A549 (cell line): ENCODE results near the gene OGFOD2. TPM values are rescaled to one million over a fixed set of nuclear protein-coding genes. Genes with fewer than 3 reads are reported as not detected.
A peak's percentile ranks its signal among the peaks of the same experiment; 100 is the strongest.

Experiments
- ATAC-seq, 2 experiments: fragments of 200-7000 bp in 1 of 2; fragments of >200 bp in 1 of 2; cut with Nextera tagmentation in 1 of 2; cut with Tn5 transposase in 1 of 2; 3 replicates each; pipeline versions ENCODE4 v1.8.0 to v1.9.1; 2018 to 2020; ENCODE audit warnings: mild to moderate bottlenecking in 1 of 2, moderate library complexity in 1 of 2
- CTCF ChIA-PET: fragments of 300-600 bp; sonication (Branson Sonifier 250); formaldehyde crosslinking; extraction: SDS; loops from one replicate; lab custom pipeline; 2021; ENCODE audit warnings: antibody characterized with exemption, inconsistent platforms; lab: Yijun Ruan, JAX
- POLR2A ChIA-PET: fragments of 350-600 bp; formaldehyde crosslinking; extraction: SDS; loops from one replicate; lab custom pipeline; 2021; ENCODE audit warnings: antibody characterized with exemption, inconsistent platforms; lab: Yijun Ruan, JAX
- DNase-seq, 2 experiments: peaks; one replicate each; pipeline versions ENCODE4 v3.0.0 to v3.0.0-alpha.2; 2011 to 2016; ENCODE audit warnings: low read depth in 1 of 2, low spot score in 1 of 2
- FAIRE-seq: peaks from 2 replicates; lab custom pipeline; 2011; peaks lifted over from hg19 to GRCh38; lab: Jason Lieb, UNC
- H3K27ac ChIP-seq, 2 experiments: fragments of >200 bp; sonication (Bioruptor Twin); formaldehyde crosslinking; 3 replicates each; pipeline ENCODE4 v1.5.1; 2016 to 2017
- H3K4me1 ChIP-seq: fragments of >200 bp; sonication (Bioruptor Twin); formaldehyde crosslinking; 3 replicates; pipeline ENCODE4 v1.6.1; 2016
- H3K4me2 ChIP-seq: fragments of >200 bp; sonication (Bioruptor Twin); formaldehyde crosslinking; 3 replicates; pipeline ENCODE4 v1.6.1; 2016
- H3K4me3 ChIP-seq: fragments of >200 bp; sonication (Bioruptor Twin); formaldehyde crosslinking; 3 replicates; pipeline ENCODE4 v1.5.1; 2016
- H3K9me3 ChIP-seq: fragments of >200 bp; sonication (Bioruptor Twin); formaldehyde crosslinking; 3 replicates; pipeline ENCODE4 v1.6.1; 2016
- CHD2 ChIP-seq: fragments of 150-350 bp; IDR thresholded peaks from 2 replicates; pipeline ENCODE4 v1.6.1; 2014; ENCODE audit warnings: low read length; ENCODE audit not compliant: partially characterized antibody
- EHMT2 ChIP-seq: fragments of 200-600 bp; sonication (generic); IDR thresholded peaks from 2 replicates; pipeline ENCODE4 v1.6.1; 2016; ENCODE audit warnings: antibody characterized with exemption, low read depth, mild to moderate bottlenecking, moderate library complexity
- EP300 ChIP-seq, 2 experiments: fragments of >200 bp; sonication (Bioruptor Twin); formaldehyde crosslinking; IDR thresholded peaks; 2 replicates in 1 of 2; 3 replicates in 1 of 2; pipeline ENCODE4 v1.6.1; 2016 to 2017
- FOSB ChIP-seq: fragments of 250-450 bp; sonication (Bioruptor Pico); IDR thresholded peaks from 2 replicates; pipeline ENCODE4 v1.5.0; 2020; ENCODE audit warnings: mild to moderate bottlenecking, moderate library complexity
- JUNB ChIP-seq: fragments of >200 bp; sonication (Bioruptor Twin); formaldehyde crosslinking; IDR thresholded peaks from 2 replicates; pipeline ENCODE4 v1.6.1; 2016
- MAX ChIP-seq: IDR thresholded peaks from 2 replicates; pipeline ENCODE4 v1.6.1; 2012
- MAZ ChIP-seq: fragments of 150-350 bp; IDR thresholded peaks from 2 replicates; pipeline ENCODE4 v1.6.1; 2014; ENCODE audit warnings: antibody characterized with exemption, low read depth, low read length, borderline replicate concordance
- RCOR1 ChIP-seq: fragments of 150-350 bp; IDR thresholded peaks from 2 replicates; pipeline ENCODE4 v1.6.1; 2014; ENCODE audit warnings: antibody characterized with exemption, low read length, low read depth
- SMC3 ChIP-seq: fragments of >200 bp; sonication (Bioruptor Twin); formaldehyde crosslinking; IDR thresholded peaks from 3 replicates; pipeline ENCODE4 v1.6.1; 2018; ENCODE audit warnings: inconsistent platforms
- ZNF302 ChIP-seq: fragments of 250-450 bp; sonication (Bioruptor Pico); IDR thresholded peaks from 2 replicates; pipeline ENCODE4 v1.9.0; 2021; ENCODE audit warnings: inconsistent platforms, mild to moderate bottlenecking, moderate library complexity
- WGBS: methylation state at CpG from one replicate; pipeline ENCODE4 v1.1.6; 2017; ENCODE audit errors: missing lambda C conversion rate; 5-methylcytosine and 5-hydroxymethylcytosine counted together
- polyA plus RNA-seq, 4 experiments: library from polyadenylated mRNA; depleted of rRNA in 3 of 4; stranded (reverse); fragments of >200 nt; fragmentation: RNase III in 1 of 4; extraction: RNeasy Plus Mini Kit Qiagen cat#74134 plus additional on column Dnase treatment in 1 of 4; gene quantifications; 2 replicates in 3 of 4; 3 replicates in 1 of 4; pipeline ENCODE4 v1.2.3, GENCODE V29; 2011 to 2017
- TF ChIP-seq, protein P1 (sequence below): fragments of 200-600 bp; sonication (generic); IDR thresholded peaks from 2 replicates; pipeline ENCODE4 v1.6.1; 2016; ENCODE audit warnings: antibody characterized with exemption, mild to moderate bottlenecking, moderate library complexity
- TF ChIP-seq, protein P2 (sequence below): fragments of >200 bp; sonication (Bioruptor Twin); formaldehyde crosslinking; IDR thresholded peaks from 3 replicates; pipeline ENCODE4 v1.6.1; 2016

Gene OGFOD2
- polyA plus RNA-seq, 2 of the 4 experiments (the other 2 are of a cell fraction): 11.0 to 18.2 TPM

- Histone ChIP-seq H3K4me2 (no peak overlapping the region), H3K4me3 (no peak overlapping the region), H3K9me3 (no peaks in the 10 kb centered on the region), H3K4me1 (peaks cover 11% of the 10 kb centered on the region), H3K27ac (no peak overlapping the region)
- DNase-seq (no peak), ATAC-seq (no peak), FAIRE-seq (no peak)
- POLR2A ChIA-PET: no interaction called here
- TF ChIP-seq MAX: no peak
- TF ChIP-seq, protein P1, sequence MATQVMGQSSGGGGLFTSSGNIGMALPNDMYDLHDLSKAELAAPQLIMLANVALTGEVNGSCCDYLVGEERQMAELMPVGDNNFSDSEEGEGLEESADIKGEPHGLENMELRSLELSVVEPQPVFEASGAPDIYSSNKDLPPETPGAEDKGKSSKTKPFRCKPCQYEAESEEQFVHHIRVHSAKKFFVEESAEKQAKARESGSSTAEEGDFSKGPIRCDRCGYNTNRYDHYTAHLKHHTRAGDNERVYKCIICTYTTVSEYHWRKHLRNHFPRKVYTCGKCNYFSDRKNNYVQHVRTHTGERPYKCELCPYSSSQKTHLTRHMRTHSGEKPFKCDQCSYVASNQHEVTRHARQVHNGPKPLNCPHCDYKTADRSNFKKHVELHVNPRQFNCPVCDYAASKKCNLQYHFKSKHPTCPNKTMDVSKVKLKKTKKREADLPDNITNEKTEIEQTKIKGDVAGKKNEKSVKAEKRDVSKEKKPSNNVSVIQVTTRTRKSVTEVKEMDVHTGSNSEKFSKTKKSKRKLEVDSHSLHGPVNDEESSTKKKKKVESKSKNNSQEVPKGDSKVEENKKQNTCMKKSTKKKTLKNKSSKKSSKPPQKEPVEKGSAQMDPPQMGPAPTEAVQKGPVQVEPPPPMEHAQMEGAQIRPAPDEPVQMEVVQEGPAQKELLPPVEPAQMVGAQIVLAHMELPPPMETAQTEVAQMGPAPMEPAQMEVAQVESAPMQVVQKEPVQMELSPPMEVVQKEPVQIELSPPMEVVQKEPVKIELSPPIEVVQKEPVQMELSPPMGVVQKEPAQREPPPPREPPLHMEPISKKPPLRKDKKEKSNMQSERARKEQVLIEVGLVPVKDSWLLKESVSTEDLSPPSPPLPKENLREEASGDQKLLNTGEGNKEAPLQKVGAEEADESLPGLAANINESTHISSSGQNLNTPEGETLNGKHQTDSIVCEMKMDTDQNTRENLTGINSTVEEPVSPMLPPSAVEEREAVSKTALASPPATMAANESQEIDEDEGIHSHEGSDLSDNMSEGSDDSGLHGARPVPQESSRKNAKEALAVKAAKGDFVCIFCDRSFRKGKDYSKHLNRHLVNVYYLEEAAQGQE: peak; percentile 40
- CTCF ChIA-PET: interaction anchor here (0.9 to 25.9 kb wide), 9 partner anchors 8 to 318 kb away, joined by 3 to 522 read pairs (median 7); partner anchors contain the start of gene ABCB9
- WGBS: 83% methylated on average over 2 of the region's 2 CpGs
These were observed 19.0 kb upstream of the OGFOD2 start for GRCh38 chr12:122956035-122956434.

DNA sequence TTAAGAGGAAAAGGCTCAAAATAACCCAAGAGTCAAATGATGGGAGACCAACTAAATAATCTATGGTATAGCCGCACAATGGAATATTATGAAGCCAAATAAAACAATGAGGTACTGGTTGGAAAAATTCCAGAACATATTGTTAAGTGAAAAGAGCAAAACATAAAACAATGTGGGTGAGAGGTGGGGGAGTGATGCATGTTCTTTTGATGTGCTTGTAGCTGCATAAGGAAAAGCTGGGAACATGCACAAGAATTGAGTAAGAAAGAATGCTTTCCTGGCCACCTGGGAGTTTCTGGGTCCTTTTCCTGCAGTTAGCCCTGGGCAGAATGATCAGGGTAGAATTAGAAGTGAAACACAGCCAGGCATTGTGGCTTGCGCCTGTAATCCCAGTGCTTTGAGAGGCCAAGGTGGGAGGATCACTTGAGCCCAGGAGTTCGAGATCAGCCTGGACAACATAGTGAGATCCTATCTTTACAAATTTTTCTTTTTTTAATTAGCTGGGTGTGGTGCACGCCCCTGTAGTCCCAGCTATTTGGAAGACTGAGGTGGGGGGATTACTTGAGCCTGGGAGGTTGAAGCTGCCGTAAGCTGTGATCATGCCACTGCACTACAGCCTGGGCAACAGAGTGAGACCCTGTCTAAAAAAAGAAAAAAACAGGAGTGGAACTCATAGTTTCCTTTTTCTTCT, 16.7 kb upstream of the OGFOD2 start:
- no peak for TF ChIP-seq CHD2
- TF ChIP-seq, protein P1: no peak
- no peak for TF ChIP-seq ZNF302 (CRISPR knock-in tag)
- TF ChIP-seq MAZ: no peak
- no peak for TF ChIP-seq EP300 (IDR thresholded peaks at IDR 0.05)
- no peak for TF ChIP-seq SMC3
- no peak for TF ChIP-seq EHMT2
- TF ChIP-seq JUNB: no peak
- CTCF ChIA-PET: interaction anchor here (0.9 to 25.9 kb wide), 5 partner anchors 82 to 280 kb away, joined by 3 to 522 read pairs (median 3); no protein-coding TSS in a partner anchor
- DNase-seq: no peak
- POLR2A ChIA-PET: no interaction called here
- no peak for FAIRE-seq
- 90% methylated on average over 5 of the region's 5 CpGs for WGBS
- ATAC-seq: no peak
- Histone ChIP-seq H3K4me3 (no peak overlapping the region), H3K4me2 (no peak overlapping the region), H3K9me3 (no peaks in the 10 kb centered on the region), H3K4me1 (0 out of 3 replicates have a peak, but pooled peaks cover 4% of the 10 kb centered on the region), H3K27ac (no peak overlapping the region)

DNA sequence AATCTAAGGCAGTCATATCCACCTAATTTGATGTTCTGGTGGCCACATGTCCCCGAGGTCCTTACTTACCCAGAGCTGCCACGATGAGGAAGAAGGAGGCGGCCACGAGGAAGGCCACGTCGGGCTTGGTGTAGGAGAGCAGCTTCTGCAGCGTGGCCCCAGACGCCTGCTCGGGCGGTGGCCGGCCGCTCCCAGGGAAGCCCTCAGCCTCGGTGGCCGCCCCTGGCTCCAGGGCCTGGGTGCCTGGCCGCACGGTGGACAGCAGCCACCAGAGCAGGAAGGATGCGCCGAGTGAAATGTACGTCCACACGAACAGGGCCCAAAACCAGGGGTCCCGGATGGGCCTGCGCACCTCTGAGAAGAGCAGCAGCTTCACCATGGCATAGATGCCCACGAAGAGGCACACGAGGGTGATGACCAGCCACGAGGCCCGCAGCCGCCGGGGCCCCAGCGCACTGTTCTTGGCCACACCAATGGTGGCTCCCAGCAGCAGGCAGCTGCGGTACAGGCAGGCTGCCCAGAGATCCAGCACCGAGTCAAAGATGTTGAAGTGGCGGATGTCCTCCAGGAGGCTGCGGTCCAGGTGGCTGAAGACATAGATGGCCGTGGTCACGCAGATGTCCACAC, 15.4 kb upstream of the OGFOD2 start:
- DNase-seq: no peak
- no peak overlapping the region for H3K4me2 ChIP-seq
- ATAC-seq: no peak
- peaks cover 10% of the 10 kb centered on the region; the same call in 1 of the 3 replicates for H3K4me1 ChIP-seq
- FAIRE-seq: no peak
- POLR2A ChIA-PET: no interaction called here
- H3K4me3 ChIP-seq: no peak overlapping the region
- no peaks in the 10 kb centered on the region for H3K9me3 ChIP-seq
- CTCF ChIA-PET: no interaction called here
- TF ChIP-seq FOSB (CRISPR knock-in tag) (no peak), RCOR1 (no peak)
- TF ChIP-seq, protein P2, sequence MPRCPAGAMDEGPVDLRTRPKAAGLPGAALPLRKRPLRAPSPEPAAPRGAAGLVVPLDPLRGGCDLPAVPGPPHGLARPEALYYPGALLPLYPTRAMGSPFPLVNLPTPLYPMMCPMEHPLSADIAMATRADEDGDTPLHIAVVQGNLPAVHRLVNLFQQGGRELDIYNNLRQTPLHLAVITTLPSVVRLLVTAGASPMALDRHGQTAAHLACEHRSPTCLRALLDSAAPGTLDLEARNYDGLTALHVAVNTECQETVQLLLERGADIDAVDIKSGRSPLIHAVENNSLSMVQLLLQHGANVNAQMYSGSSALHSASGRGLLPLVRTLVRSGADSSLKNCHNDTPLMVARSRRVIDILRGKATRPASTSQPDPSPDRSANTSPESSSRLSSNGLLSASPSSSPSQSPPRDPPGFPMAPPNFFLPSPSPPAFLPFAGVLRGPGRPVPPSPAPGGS: no peak
- TF ChIP-seq, all 56 proteins: peak for 0
- WGBS: 93% methylated on average over 29 of the region's 35 CpGs
- no peak overlapping the region for H3K27ac ChIP-seq
